GM20431 (cell line): ENCODE data around the gene KMT2A.
"Not testable (repeated sequence)": the region's sequence is repeated elsewhere in the genome, so short reads cannot be mapped to it uniquely, and the experiment has no call there.

Experiments
- in situ Hi-C: fragments of 300-500 bp; cut with MseI, MboI; formaldehyde crosslinking; loops from one replicate; pipeline ENCODE4 v1.15.0; 2020; ENCODE audit warnings: low sequenced_read_pairs; ENCODE audit not compliant: unreplicated experiment

The KMT2A gene

GRCh38 chr11:118435893-118436624 lies at the start of gene KMT2A:
Gene KMT2A (plus strand): TSS chr11:118436492. CDS start chr11:118436513, 21 bp downstream.
- in situ Hi-C loops, result no loop called here

- in situ Hi-C loops, result loop anchor here (25.0 kb wide), 1 partner anchor 91 kb away; no protein-coding TSS in a partner anchor
Measured at GRCh38 chr11:118396097-118396501, 40.2 kb upstream of the KMT2A start.

- in situ Hi-C loops, result loop anchor here (25.0 kb wide), 1 partner anchor 90 kb away; no protein-coding TSS in a partner anchor
Measured at GRCh38 chr11:118397448-118397847, 38.8 kb upstream of the KMT2A start.

GRCh38 chr11:118398791-118399559 lies 37.3 kb upstream of the KMT2A start:
- in situ Hi-C loops, result loop anchor here (25.0 kb wide), 1 partner anchor 88 kb away; no protein-coding TSS in a partner anchor

- in situ Hi-C loops, result no loop called here
Measured at GRCh38 chr11:118401151-118401879, 35.0 kb upstream of the KMT2A start, which contains the start of gene ATP5MG. Gene ATP5MG (plus strand): TSS chr11:118401606. CDS start chr11:118401666, 60 bp downstream.

- in situ Hi-C loops, result no loop called here
Measured at GRCh38 chr11:118401880-118402590, 34.3 kb upstream of the KMT2A start.

GRCh38 chr11:118402594-118402993 lies 33.7 kb upstream of the KMT2A start:
- in situ Hi-C loops, result not testable (repeated sequence)

GRCh38 chr11:118406599-118407166 lies 29.6 kb upstream of the KMT2A start:
- in situ Hi-C loops, result no loop called here

GRCh38 chr11:118410055-118410745 lies 26.1 kb upstream of the KMT2A start:
- in situ Hi-C loops, result no loop called here

GRCh38 chr11:118411530-118411929 lies 24.8 kb upstream of the KMT2A start:
- in situ Hi-C loops, result no loop called here

GRCh38 chr11:118412921-118413320 lies 23.4 kb upstream of the KMT2A start:
- in situ Hi-C loops, result no loop called here

GRCh38 chr11:118415062-118415738 lies 21.1 kb upstream of the KMT2A start:
- in situ Hi-C loops, result no loop called here

GRCh38 chr11:118415739-118416068 lies 20.6 kb upstream of the KMT2A start:
- in situ Hi-C loops, result no loop called here

GRCh38 chr11:118416900-118417299 lies 19.4 kb upstream of the KMT2A start:
- in situ Hi-C loops, result not testable (repeated sequence)

GRCh38 chr11:118417801-118418200 lies 18.5 kb upstream of the KMT2A start:
- in situ Hi-C loops, result no loop called here

- in situ Hi-C loops, result no loop called here
Measured at GRCh38 chr11:118418766-118419165, 17.5 kb upstream of the KMT2A start.

GRCh38 chr11:118427707-118428106 lies 8.6 kb upstream of the KMT2A start:
- in situ Hi-C loops, result no loop called here

- in situ Hi-C loops, result no loop called here
Measured at GRCh38 chr11:118430956-118431355, 5.3 kb upstream of the KMT2A start.
